Tibial artery (tissue), 4 donors: ENCODE results near the gene DAZL.

Experiments
- DNase-seq, 2 donors: peaks; one replicate each; pipeline ENCODE4 v3.0.0-alpha.2; 2019
- H3K27ac ChIP-seq, 2 donors: fragments of 200-600 bp; sonication (generic) in 1 of 2; 1 replicate in 1 of 2; 2 replicates in 1 of 2; pipeline ENCODE4 v1.5.1; 2018 to 2019; ENCODE audit warnings: mild to moderate bottlenecking in 1 of 2
- H3K27me3 ChIP-seq, 2 donors: fragments of 200-600 bp; sonication (generic) in 1 of 2; one replicate each; pipeline versions ENCODE4 v1.5.1 to v1.6.0; 2016 to 2019
- H3K36me3 ChIP-seq, 3 donors: fragments of 200-600 bp; sonication (generic) in 2 of 3; one replicate each; pipeline ENCODE4 v1.5.1; 2016 to 2019; ENCODE audit warnings: mild to moderate bottlenecking in 2 of 3
- H3K4me1 ChIP-seq, 4 donors: fragments of 200-600 bp; sonication (generic) in 2 of 4; 1 replicate in 3 of 4; 2 replicates in 1 of 4; pipeline ENCODE4 v1.5.1; 2016 to 2019
- H3K4me3 ChIP-seq, 2 donors: fragments of 200-600 bp; sonication (generic) in 1 of 2; 1 replicate in 1 of 2; 2 replicates in 1 of 2; pipeline ENCODE4 v1.5.1; 2018 to 2019; ENCODE audit warnings: mild to moderate bottlenecking in 2 of 2
- H3K9me3 ChIP-seq, 3 donors: fragments of 200-600 bp; sonication (generic) in 1 of 3; one replicate each; pipeline ENCODE4 v1.5.1; 2016 to 2019
- CTCF ChIP-seq, 2 experiments: fragments of 200-600 bp in 1 of 2; fragments of 450-650 bp in 1 of 2; IDR thresholded peaks; one replicate each; pipeline ENCODE4 v1.5.1; 2017 to 2019; ENCODE audit warnings: antibody characterized with exemption in 2 of 2, mild to moderate bottlenecking in 1 of 2, moderate library complexity in 1 of 2
- intact Hi-C: fragments of 100-400 bp; cut with DNase I; formaldehyde crosslinking; loops from one replicate; pipeline ENCODE4 v1.15.0; 2023; ENCODE audit warnings: low total_unique reads

Gene DAZL

GRCh38 chr3:16609927-16610580 is 4.8 kb upstream of the DAZL start:
- Histone ChIP-seq H3K9me3 (no peaks in the 10 kb centered on the region), H3K4me3 (no peak overlapping the region), H3K4me1 (no peaks in the 10 kb centered on the region), H3K36me3 (no peaks in the 10 kb centered on the region), H3K27me3 (no peaks in the 10 kb centered on the region), H3K27ac (no peak overlapping the region)
- TF ChIP-seq CTCF (IDR thresholded peaks at IDR 0.05) = no peak
- intact Hi-C loops = loop anchor here (10.0 kb wide), 1 partner anchor 805 kb away; no protein-coding TSS in a partner anchor
- no peak for DNase-seq

- no peak for DNase-seq
- H3K27me3 ChIP-seq = no peaks in the 10 kb centered on the region
- no peak overlapping the region for H3K4me3 ChIP-seq
- H3K4me1 ChIP-seq = no peaks in the 10 kb centered on the region
- no peaks in the 10 kb centered on the region for H3K9me3 ChIP-seq
- no peak overlapping the region for H3K27ac ChIP-seq
- no peak for TF ChIP-seq CTCF (IDR thresholded peaks at IDR 0.05)
- H3K36me3 ChIP-seq = no peaks in the 10 kb centered on the region
- intact Hi-C loops = loop anchor here (10.0 kb wide), 1 partner anchor 806 kb away; no protein-coding TSS in a partner anchor
Observed at GRCh38 chr3:16608816-16609215, 3.6 kb upstream of the DAZL start.

GRCh38 chr3:16607718-16608117 is 2.5 kb upstream of the DAZL start:
- no peaks in the 10 kb centered on the region for H3K36me3 ChIP-seq
- H3K4me3 ChIP-seq = no peak overlapping the region
- H3K27me3 ChIP-seq = no peaks in the 10 kb centered on the region
- H3K4me1 ChIP-seq = no peaks in the 10 kb centered on the region
- H3K27ac ChIP-seq = no peak overlapping the region
- DNase-seq = no peak
- H3K9me3 ChIP-seq = no peaks in the 10 kb centered on the region
- TF ChIP-seq CTCF (IDR thresholded peaks at IDR 0.05) = no peak
- intact Hi-C loops = loop anchor here (10.0 kb wide), 1 partner anchor 807 kb away; no protein-coding TSS in a partner anchor

- TF ChIP-seq CTCF (IDR thresholded peaks at IDR 0.05) = no peak
- H3K9me3 ChIP-seq = no peaks in the 10 kb centered on the region
- no peaks in the 10 kb centered on the region for H3K27me3 ChIP-seq
- DNase-seq = no peak
- no peaks in the 10 kb centered on the region for H3K36me3 ChIP-seq
- H3K4me3 ChIP-seq = no peak overlapping the region
- intact Hi-C loops = loop anchor here (10.0 kb wide), 1 partner anchor 808 kb away; no protein-coding TSS in a partner anchor
- no peak overlapping the region for H3K27ac ChIP-seq
- H3K4me1 ChIP-seq = no peaks in the 10 kb centered on the region
Observed at GRCh38 chr3:16606398-16606797, 1.2 kb upstream of the DAZL start.

- H3K4me3 ChIP-seq = no peak overlapping the region
- DNase-seq = no peak
- no peaks in the 10 kb centered on the region for H3K27me3 ChIP-seq
- intact Hi-C loops = loop anchor here (10.0 kb wide), 1 partner anchor 809 kb away; no protein-coding TSS in a partner anchor
- no peaks in the 10 kb centered on the region for H3K36me3 ChIP-seq
- no peak for TF ChIP-seq CTCF (IDR thresholded peaks at IDR 0.05)
- H3K27ac ChIP-seq = no peak overlapping the region
- H3K4me1 ChIP-seq = no peaks in the 10 kb centered on the region
- H3K9me3 ChIP-seq = no peaks in the 10 kb centered on the region
Observed at GRCh38 chr3:16605966-16606365, 743 bp upstream of the DAZL start.
